HCT116 (cell line): ENCODE results near the gene NFIA. TPM values are rescaled to one million over a fixed set of nuclear protein-coding genes. Genes with fewer than 3 reads are reported as not detected.

Source experiments
- ATAC-seq: fragments of 200-7000 bp; cut with Tn5 transposase; 2 replicates; pipeline ENCODE4 v1.9.1; 2020; ENCODE audit warnings: mild to moderate bottlenecking, moderate library complexity
- BruUV-seq: library from RNA; stranded (reverse); fragments of 400-500 nt; replicated peaks from 2 replicates; lab custom pipeline; 2021; lab: Mats Ljungman, UMichigan
- CTCF ChIA-PET: fragments of 300-600 bp; sonication (Branson Sonifier 250); formaldehyde crosslinking; loops from one replicate; lab custom pipeline; 2021; ENCODE audit warnings: antibody characterized with exemption; lab: Charles Lee
- POLR2A ChIA-PET: fragments of 300-600, 350-600 bp; sonication (Branson Sonifier 250); formaldehyde crosslinking; loops from one replicate; lab custom pipeline; 2021; ENCODE audit warnings: antibody characterized with exemption; lab: Charles Lee
- RAD21 ChIA-PET, 2 experiments: fragments of 300-600 bp; sonication (Branson Sonifier 250); formaldehyde crosslinking; loops; one replicate each; lab custom pipeline; 2023; ENCODE audit warnings: low total read pairs in 2 of 2; ENCODE audit not compliant: uncharacterized antibody in 2 of 2, unreplicated experiment in 2 of 2, low non-redundant PET in 1 of 2; lab: Charles Lee
- DNase-seq: peaks from one replicate; pipeline ENCODE4 v3.0.0-alpha.2; 2010; ENCODE audit warnings: low read depth, low spot score
- H2AFZ ChIP-seq: fragments of 200-600 bp; shearing (Covaris generic), sonication (generic); 2 replicates; pipeline ENCODE4 v1.6.1; 2017; ENCODE audit warnings: low read depth, mixed run types, mixed read lengths, antibody characterized with exemption, low read length; ENCODE audit not compliant: poor library complexity, severe bottlenecking
- H3K27ac ChIP-seq: 2 replicates; pipeline ENCODE4 v1.5.1; 2012; ENCODE audit warnings: low read depth, low read length
- H3K27me3 ChIP-seq: fragments of 200-600 bp; sonication (generic); 2 replicates; pipeline ENCODE4 v1.6.1; 2016; ENCODE audit warnings: mixed run types, low read length, mixed read lengths; ENCODE audit not compliant: insufficient read depth
- H3K36me3 ChIP-seq, 2 experiments: fragments of 200-500 bp in 1 of 2; fragments of 200-600 bp in 1 of 2; sonication (Bioruptor generic) in 1 of 2; sonication (generic) in 1 of 2; 2 replicates each; pipeline versions ENCODE4 v1.5.1 to v1.6.1; 2014 to 2016; ENCODE audit warnings: low read length in 2 of 2, inconsistent platforms in 1 of 2, mixed read lengths in 1 of 2, mixed run types in 1 of 2; ENCODE audit not compliant: insufficient read depth in 2 of 2, control insufficient read depth in 1 of 2
- H3K4me1 ChIP-seq, 2 experiments: fragments of 200-600 bp in 1 of 2; sonication (generic) in 1 of 2; 2 replicates each; pipeline versions ENCODE4 v1.5.1 to v1.6.1; 2012 to 2017; ENCODE audit warnings: low read length in 2 of 2, inconsistent platforms in 1 of 2, mild to moderate bottlenecking in 1 of 2, mixed read lengths in 1 of 2, mixed run types in 1 of 2, moderate library complexity in 1 of 2; ENCODE audit not compliant: insufficient read depth in 2 of 2, control insufficient read depth in 1 of 2
- H3K4me2 ChIP-seq: fragments of 200-600 bp; sonication (generic); 2 replicates; pipeline ENCODE4 v1.6.1; 2017; ENCODE audit warnings: mixed run types, low read length, mixed read lengths
- H3K4me3 ChIP-seq, 2 experiments: fragments of 200-600 bp in 1 of 2; sonication (generic) in 1 of 2; replicated peaks in 1 of 2; 2 replicates each; pipeline ENCODE4 v1.5.1; 2011 to 2016; ENCODE audit warnings: low read length in 2 of 2, control low read depth in 1 of 2, low read depth in 1 of 2, mild to moderate bottlenecking in 1 of 2, mixed read lengths in 1 of 2, mixed run types in 1 of 2
- H3K79me2 ChIP-seq: fragments of 200-600 bp; sonication (generic); 2 replicates; pipeline ENCODE4 v1.6.1; 2017; ENCODE audit warnings: mild to moderate bottlenecking, mixed run types, low read length, moderate library complexity, mixed read lengths; ENCODE audit not compliant: insufficient read depth
- H3K9ac ChIP-seq: fragments of 200-600 bp; sonication (generic); 2 replicates; pipeline ENCODE4 v1.6.1; 2016; ENCODE audit warnings: low read length, mixed read lengths
- H3K9me2 ChIP-seq: fragments of 200-600 bp; sonication (generic), shearing (Covaris generic); 2 replicates; pipeline ENCODE4 v1.6.1; 2017; ENCODE audit warnings: mixed run types, mild to moderate bottlenecking, moderate library complexity; ENCODE audit not compliant: insufficient read depth
- H3K9me3 ChIP-seq, 2 experiments: fragments of 200-500 bp in 1 of 2; fragments of 200-600 bp in 1 of 2; sonication (Bioruptor generic) in 1 of 2; sonication (generic) in 1 of 2; 2 replicates each; pipeline ENCODE4 v1.6.1; 2014 to 2017; ENCODE audit warnings: low read length in 2 of 2, mixed read lengths in 2 of 2, inconsistent platforms in 1 of 2, low read depth in 1 of 2, mild to moderate bottlenecking in 1 of 2, mixed run types in 1 of 2, moderate library complexity in 1 of 2; ENCODE audit not compliant: control insufficient read depth in 1 of 2, insufficient read depth in 1 of 2
- H4K20me1 ChIP-seq: fragments of 200-600 bp; sonication (generic), shearing (Covaris generic); 2 replicates; pipeline ENCODE4 v1.6.1; 2017; ENCODE audit warnings: mixed run types, mild to moderate bottlenecking, moderate library complexity; ENCODE audit not compliant: insufficient read depth
- ATF3 ChIP-seq: IDR thresholded peaks from 2 replicates; pipeline ENCODE4 v1.6.1; 2012
- CBX3 ChIP-seq: IDR thresholded peaks from 2 replicates; pipeline ENCODE4 v1.6.1; 2012; ENCODE audit warnings: low read depth
- EGR1 ChIP-seq: IDR thresholded peaks from 2 replicates; pipeline ENCODE4 v1.6.1; 2012; ENCODE audit warnings: low read depth
- EZH2 ChIP-seq: fragments of 200-600 bp; sonication (generic); IDR thresholded peaks from 2 replicates; pipeline ENCODE4 v1.6.1; 2017; ENCODE audit warnings: antibody characterized with exemption, mixed run types
- MAX ChIP-seq: IDR thresholded peaks from 2 replicates; pipeline ENCODE4 v1.6.1; 2012
- RAD21 ChIP-seq: IDR thresholded peaks from 2 replicates; pipeline ENCODE4 v1.6.1; 2012; ENCODE audit warnings: low read depth, mild to moderate bottlenecking
- REST ChIP-seq: IDR thresholded peaks from 2 replicates; pipeline ENCODE4 v1.6.1; 2012; ENCODE audit warnings: low read depth
- SP1 ChIP-seq: IDR thresholded peaks from 2 replicates; pipeline ENCODE4 v1.6.1; 2012; ENCODE audit warnings: low read depth
- SRF ChIP-seq: IDR thresholded peaks from 2 replicates; pipeline ENCODE4 v1.6.1; 2012; ENCODE audit warnings: low read depth
- TCF7L2 ChIP-seq: IDR thresholded peaks from 2 replicates; pipeline ENCODE4 v1.7.0; 2011; ENCODE audit warnings: borderline replicate concordance, inconsistent platforms; ENCODE audit not compliant: insufficient read depth, insufficient read length; ENCODE audit errors: extremely low read depth
- YY1 ChIP-seq: IDR thresholded peaks from 2 replicates; pipeline ENCODE4 v1.6.1; 2011; ENCODE audit warnings: low read length, low read depth, moderate library complexity, mild to moderate bottlenecking; ENCODE audit not compliant: insufficient replicate concordance; ENCODE audit errors: extremely low read depth
- ZBTB33 ChIP-seq: IDR thresholded peaks from 2 replicates; pipeline ENCODE4 v1.6.1; 2011; ENCODE audit warnings: mild to moderate bottlenecking, low read length, moderate library complexity; ENCODE audit not compliant: insufficient replicate concordance; ENCODE audit errors: extremely low read depth
- intact Hi-C: fragments of 100-400 bp; cut with micrococcal nuclease; formaldehyde crosslinking; loops from 2 replicates; pipeline ENCODE4 v1.10.0; 2022
- total RNA-seq: library from RNA; stranded (reverse); gene quantifications from one replicate; pipeline ENCODE4 v1.2.1, GENCODE V29; 2021; ENCODE audit not compliant: unreplicated experiment

The NFIA gene
- total RNA-seq, 1 experiment from 2014 or later, result 17.2 TPM

- POLR2A ChIA-PET, result no interaction called here
- Histone ChIP-seq H3K79me2 (no peaks in the 10 kb centered on the region), H3K27me3 (no peaks in the 10 kb centered on the region), H4K20me1 (no peaks in the 10 kb centered on the region), H3K9ac (no peak overlapping the region), H3K4me3 (no peak overlapping the region), H3K4me2 (no peak overlapping the region), H3K9me2 (no peaks in the 10 kb centered on the region), H3K9me3 (no peaks in the 10 kb centered on the region), H3K4me1 (no peaks in the 10 kb centered on the region), H3K36me3 (no peaks in the 10 kb centered on the region), H2AFZ (no peak overlapping the region), H3K27ac (no peak overlapping the region)
- ATAC-seq (no peak), DNase-seq (no peak)
- CTCF ChIA-PET, result no interaction called here
- no TSS peak for BruUV-seq
- intact Hi-C loops, result no loop called here
- RAD21 ChIA-PET, result no interaction called here
- TF ChIP-seq RAD21 (no peak), ATF3 (no peak), REST (no peak), MAX (no peak), TCF7L2 (no peak), SRF (no peak), CBX3 (no peak), EGR1 (no peak), ZBTB33 (no peak), EZH2 (no peak), YY1 (no peak), SP1 (no peak)
Measured at GRCh38 chr1:61297887-61298286, 215.5 kb downstream of the NFIA start.
